ENCODE results near the gene TYROBP.
"Not testable (repeated sequence)": the region's sequence is repeated elsewhere in the genome, so short reads cannot be mapped to it uniquely, and the experiment has no call there.

TYROBP gene

DNA sequence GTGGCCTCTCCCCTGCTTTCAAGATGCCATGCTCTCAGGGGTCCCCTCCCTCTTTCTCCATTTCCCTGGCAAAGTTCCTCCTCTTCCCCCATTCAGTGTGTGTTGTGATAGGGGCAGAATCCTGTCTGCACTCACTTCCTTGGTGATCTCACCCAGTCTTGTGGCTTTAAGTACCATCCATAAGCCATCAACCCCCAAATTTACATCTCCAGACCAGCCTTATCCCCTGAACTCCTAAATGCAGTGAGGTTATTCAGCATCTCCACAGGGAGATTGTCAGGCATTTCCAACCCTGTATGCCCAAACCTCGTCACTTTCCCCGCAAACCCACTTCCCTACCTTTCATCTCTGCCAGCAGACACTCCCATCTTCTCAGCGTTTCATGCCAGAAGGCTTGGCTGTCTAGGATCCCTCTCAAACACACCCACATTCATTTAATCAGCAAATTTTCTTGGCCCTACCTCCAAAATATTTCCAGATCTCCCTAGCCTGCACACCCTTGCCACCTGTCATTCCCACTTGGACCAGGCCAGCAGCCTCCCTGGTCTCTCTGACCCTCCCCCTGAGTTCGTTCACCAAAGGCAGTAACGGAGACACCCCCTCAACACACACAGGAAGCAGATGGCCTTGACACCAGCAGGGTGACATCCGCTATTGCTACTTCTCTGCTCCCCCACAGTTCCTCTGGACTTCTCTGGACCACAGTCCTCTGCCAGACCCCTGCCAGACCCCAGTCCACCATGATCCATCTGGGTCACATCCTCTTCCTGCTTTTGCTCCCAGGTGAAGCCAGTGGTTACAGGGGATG lies 6.0 kb downstream of the TYROBP start, which contains the start of gene HCST:
TSS of gene HCST (plus strand) at position 676 of the 808 bp plus-strand sequence. CDS start at position 741, 65 bp downstream.
- DNase-seq (ENCODE audit: low read depth, low spot score) = no peak
- peak within 1 kb of the TSS; percentile 87 for H3K27ac ChIP-seq

DNA sequence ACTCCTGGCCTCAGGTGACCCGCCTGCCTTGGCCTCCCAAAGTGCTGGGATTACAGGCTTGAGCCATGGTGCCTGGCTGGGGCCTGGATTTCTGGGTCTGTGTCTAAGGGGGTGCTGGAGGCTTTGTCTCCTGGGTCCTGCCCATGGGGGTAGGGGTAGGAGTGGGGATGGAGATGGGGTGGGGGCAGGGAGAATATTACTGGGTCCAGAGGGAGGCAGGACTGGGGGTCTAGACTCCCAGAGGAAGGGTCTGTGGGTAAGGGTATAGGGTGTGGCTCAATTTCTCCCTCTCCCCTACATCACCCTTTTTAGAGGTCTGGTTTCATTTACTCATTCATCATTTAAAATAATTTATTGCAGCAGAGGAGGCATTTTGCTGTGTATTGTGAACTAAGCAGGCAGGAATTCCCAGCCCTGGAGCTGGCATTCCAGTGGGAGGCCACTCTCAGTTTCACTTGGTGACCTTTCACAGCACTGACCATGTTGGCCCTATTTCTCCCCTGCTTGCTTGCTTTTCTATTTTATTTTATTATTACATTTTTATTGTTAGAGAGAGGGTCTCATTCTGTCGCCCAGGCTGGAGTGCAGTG lies 6.9 kb downstream of the TYROBP start:
- no peak for DNase-seq (ENCODE audit: low read depth, low spot score)

DNA sequence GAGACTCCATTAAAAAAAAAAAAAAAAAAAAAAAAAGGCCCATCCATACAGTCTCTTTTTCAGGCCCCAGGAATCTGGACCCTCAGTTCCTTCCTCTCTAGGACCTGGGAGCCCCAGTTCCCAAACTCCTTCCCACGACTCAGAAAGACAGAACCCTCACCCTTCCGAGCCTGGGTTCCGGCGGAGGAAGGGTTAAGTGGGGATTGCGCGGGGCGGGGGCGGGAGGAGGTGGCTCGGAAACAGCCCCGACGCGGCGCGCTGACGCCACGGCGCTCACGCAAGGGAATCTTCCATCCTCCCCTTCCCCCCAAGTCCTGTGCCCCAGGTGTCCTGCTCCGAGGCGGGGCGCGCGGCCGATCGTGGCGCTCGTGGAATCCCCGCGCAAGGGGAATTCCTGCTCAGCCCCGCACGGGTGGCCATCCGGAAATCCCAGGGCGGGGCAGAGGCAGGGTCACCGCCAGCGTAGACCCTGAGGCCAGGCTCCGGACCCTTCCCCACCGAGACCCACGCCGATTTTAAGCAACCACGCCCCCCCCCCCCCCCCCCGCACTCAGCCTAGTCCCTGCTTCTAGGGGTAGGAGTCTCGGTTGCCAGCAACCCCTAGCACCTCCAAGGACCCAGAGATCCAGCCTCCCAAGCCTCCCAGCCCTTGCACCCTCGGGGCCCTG lies 8.4 kb downstream of the TYROBP start:
- H3K27ac ChIP-seq = peak overlapping the region; percentile 87
- DNase-seq (ENCODE audit: low read depth, low spot score) = no peak

More for the DNA sequence above, 6.9 kb downstream of the TYROBP start:
- H3K27ac ChIP-seq = peak overlapping the region; percentile 87

DNA sequence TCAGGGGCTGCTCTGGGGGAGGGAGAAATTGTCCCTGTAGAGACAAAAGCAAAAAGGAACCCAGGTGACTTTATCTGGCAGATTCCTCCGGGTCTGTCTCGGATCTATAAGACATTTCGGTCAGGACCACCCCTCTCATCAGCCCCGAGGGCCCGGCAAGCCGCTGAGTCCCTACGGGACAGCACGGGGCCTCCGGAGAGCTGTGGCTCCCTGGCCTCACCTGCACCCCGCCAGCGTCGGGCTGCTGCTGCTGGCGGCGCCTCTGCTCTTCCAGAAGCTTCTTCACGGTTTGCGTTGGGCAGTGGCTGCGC lies 9.6 kb downstream of the TYROBP start:
- H3K27ac ChIP-seq = peak overlapping the region; percentile 87
- DNase-seq (ENCODE audit: low read depth, low spot score) = no peak

DNA sequence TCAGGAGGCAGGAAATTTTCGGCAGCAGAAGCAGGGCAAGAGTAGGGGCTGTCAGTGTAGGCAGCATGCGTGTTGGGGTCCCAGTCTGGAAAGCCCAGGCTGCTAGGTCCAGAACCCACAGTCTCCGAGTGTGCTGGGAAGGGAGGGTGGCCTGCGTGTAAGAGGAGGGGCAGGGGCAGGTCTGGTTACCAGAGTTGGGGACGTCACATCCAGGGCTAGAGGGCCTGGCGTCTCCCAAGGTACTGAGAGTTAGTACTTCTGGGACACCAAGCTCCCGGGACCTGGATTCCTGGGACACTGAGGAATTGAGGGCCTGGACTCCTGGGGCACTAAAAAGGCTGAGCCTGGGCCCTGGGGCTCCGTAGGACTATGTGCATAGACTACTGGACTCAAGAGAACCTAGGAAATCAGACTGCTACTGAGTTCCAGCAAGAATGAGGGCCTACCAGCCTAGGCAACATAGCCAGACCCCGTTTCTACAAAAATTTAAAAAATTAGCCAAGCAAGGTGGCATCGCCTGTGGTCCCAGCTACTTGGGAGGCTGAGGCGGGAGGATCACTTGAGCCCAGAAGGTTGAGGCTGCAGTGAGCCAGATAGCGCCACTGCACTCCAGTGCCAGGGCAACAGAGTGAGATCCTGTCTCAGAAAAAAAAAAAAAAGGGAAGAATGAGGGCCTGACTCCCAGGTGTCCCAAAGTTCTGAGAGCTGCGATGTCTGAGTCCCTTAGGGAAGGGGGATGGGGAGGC lies 10.2 kb downstream of the TYROBP start:
- no peak for DNase-seq (ENCODE audit: low read depth, low spot score)
- peak overlapping the region; percentile 87 for H3K27ac ChIP-seq

DNA sequence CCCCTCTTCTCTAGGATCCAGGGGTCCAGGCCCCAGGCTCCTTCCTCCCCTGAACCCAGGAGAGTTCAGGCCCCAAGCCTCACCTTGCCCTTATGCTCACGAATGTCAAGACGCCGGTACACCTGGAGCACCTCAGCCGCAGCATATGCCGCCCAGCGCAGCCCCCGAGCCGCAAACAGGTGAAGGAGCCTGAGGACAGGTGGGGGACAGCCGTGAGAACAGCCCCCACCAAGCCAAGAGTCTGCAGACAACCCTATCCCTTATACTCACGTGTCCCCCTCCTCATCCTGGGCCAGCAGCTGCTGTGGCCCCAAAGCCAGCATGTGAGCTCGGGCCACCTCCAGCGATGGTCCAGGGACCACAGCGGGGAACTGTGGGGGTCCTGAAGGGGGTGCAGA lies 11.5 kb downstream of the TYROBP start:
- H3K27ac ChIP-seq = no peak overlapping the region
- DNase-seq (ENCODE audit: low read depth, low spot score) = no peak

DNA sequence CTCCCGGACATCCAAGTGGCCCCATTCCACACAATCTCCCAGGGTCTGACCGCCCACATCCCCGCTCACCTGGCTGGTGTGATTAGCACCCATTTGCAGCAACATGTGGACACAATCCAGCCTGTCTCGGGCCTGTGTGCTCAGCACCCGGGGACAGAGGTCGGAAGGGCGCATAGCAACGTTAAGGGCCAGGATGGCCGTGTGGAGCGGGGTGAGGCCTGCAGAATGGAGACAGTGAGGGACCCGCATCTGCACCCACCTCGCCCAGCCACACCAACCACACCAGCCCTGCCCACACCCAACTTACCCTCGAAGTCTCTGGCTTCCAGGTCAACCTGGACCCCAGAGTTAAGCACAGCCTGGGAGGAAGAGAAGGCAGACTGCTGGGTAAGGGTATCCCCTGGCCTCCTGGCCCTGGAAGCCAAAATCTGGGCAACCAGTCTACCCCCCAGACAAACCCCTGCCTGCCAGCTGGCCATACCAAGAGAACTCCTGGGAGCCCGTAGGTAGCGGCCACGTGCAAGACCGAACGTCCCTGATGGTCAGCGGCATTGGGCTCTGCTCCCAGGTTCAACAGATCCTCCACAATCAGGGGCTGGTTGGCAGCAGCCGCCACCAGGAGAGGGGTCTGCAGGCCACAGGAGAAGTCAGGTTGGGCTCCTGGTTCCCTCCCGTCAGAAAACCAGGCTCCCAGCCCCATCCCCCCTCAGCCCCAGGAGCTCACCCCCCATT lies 12.0 kb downstream of the TYROBP start:
- DNase-seq (ENCODE audit: low read depth, low spot score) = no peak
- no peak overlapping the region for H3K27ac ChIP-seq

DNA sequence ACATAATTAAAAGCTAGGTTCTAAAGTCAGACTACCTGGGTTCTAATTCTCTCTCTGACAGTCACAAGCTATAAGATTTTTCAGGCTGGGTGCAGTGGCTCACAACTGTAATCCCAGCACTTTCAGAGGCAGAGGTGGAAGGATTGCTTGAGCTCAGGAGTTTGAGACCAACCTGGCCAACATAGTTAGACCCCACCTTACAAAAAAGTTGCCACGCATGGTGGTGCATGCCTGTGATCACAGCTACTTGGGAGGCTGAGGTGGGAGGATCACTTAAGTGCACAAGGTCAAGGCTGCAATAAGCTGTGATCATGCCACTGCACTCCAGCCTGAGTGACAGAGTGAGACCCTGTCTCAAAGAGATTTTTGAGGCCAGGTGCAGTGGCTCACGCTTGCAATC lies 13.8 kb downstream of the TYROBP start:
- no peak overlapping the region for H3K27ac ChIP-seq
- no peak for DNase-seq (ENCODE audit: low read depth, low spot score)

DNA sequence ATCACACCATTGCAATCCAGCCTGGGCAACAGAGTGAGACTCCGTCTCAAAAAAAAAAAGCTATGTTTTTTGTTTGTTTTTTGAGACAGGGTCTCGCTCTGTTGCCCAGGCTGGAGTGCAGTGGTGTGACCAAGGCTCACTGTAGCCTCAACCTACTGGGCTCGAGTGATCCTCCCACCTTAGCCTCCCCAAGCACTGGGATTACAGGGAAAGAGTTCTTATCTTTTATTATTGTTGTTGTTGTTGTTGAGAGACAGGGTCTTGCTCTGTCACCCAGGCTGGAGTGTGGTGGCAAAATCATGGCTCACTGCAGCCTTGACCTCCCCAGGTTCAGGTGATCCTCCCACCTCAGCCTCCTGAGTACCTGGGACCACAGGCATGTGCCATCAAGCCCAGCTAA lies 16.3 kb downstream of the TYROBP start:
- not testable (repeated sequence) for DNase-seq (ENCODE audit: low read depth, low spot score); H3K27ac ChIP-seq

DNA sequence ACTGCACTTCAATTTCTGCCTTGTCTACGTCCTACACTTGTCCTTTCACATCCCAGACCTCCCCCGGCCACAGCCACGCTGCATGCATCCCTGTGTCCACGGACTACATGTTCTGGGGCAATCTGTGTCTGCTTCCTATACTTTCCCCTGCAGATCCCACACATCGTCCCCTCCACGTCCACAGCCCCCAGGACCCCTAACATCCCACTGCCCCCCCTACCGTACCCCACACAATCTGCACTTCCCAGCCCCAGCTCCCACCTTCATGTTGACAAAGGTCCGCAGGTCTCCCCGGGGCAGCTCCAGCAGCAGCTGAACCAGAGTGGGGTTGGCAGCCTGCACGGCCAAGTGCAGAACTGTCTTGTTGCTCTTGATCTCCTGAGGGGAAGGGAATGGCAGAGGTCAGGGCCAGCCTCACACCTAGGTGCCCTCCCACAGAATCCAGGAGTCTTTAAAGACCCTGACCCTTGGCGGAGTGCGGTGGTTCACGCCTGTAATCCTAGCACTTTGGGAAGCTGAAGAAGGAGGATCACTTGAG lies 17.9 kb downstream of the TYROBP start:
- DNase-seq (ENCODE audit: low read depth, low spot score) = no peak
- H3K27ac ChIP-seq = no peak overlapping the region

DNA sequence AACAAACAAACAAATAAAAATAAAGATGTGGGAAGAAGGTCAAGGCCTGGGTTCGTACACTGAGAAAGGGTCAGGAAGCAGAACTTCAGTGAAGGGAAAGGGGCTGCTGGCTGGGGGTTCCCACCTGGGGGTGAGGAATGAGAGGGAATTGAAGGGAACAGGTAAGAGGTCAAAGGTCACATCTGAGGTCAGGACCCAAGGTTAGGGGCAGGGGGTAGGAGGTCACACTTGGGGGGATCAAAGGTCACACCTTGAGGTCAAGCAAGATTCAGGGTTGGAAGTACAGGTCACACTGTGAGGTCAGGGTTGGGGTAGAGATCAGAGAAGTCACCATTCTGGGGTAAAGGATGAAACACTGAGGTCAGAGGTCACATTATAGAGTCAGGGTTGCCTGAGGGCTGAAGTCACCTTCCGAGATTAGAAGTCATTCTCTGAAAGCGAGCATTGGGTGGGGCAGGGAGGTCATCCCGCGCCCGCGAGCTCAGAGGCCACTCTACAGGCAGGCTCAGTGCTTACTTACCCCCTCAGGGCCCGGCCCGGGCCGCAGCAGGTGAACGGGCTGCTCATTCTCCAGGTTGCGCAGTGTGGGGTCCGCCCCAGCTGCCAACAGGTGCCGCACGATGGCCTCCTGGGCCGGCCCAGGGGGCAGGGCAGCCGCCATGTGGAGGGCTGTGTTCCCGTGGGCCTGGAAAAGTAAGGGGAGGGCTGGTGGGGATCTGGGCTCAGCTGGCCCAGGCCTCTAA lies 18.6 kb downstream of the TYROBP start:
- H3K27ac ChIP-seq = no peak overlapping the region

DNA sequence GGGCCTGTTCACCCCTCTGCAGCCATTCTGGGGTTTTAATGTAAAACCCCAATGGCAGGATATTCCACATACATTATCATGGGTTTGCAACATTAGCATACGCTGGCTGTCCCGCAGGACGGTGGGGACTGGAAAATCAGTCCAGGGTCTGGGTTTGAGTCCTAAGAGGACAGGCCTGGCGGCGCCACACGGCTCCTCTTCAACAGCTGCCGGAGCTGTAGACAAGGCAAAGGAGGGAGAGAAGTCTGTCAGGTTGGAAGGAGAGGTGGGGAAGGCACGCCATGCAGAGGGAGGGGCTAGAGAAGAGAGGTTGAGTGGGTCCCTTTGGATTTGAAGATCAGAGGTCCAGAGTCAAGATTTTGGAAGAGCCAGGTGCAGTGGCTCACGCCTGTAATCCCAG lies 19.7 kb downstream of the TYROBP start:
- H3K27ac ChIP-seq = no peak overlapping the region
- no peak for DNase-seq (ENCODE audit: low read depth, low spot score)

More for the DNA sequence above, 18.6 kb downstream of the TYROBP start:
- no peak for DNase-seq (ENCODE audit: low read depth, low spot score)

DNA sequence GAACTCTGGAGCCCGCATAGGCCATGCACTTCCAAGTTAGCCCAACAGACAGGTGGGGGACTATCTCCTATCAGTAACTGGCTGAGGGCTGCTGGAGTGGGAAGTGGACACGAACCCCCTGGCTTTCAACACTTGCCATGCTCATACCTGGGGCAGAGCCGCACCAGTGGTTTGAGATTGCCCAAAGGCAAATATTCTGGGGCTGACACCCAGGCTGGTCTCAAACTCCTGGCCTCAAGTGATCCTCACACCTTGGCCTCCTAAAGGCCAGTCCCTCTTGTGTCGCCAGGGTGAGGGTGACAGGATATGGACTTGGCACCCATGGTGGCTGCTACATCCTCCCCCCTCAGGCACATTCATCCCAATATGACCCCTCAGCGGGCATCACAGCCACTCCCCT lies 20.9 kb downstream of the TYROBP start:
- no peak for DNase-seq (ENCODE audit: low read depth, low spot score)
- H3K27ac ChIP-seq = no peak overlapping the region

DNA sequence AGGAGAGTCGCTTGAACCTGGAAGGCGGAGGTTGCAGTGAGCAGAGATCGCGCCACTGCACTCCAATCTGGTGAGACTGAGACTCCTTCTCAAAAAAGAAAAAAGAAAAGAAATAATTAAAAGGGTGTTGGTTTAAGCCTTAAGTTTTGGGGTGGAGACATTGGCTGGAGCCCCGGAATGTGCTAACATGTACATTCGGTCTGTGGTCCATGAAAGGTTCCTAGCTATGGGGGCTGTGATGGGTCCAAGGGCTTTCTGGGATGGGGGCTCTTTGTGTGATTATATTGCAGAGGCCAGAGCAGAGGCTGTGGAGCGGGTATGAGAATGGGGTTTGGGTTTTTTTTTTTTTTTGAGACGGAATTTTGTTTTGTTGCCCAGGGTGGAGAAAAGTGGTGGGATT lies 22.2 kb downstream of the TYROBP start:
- no peak for DNase-seq (ENCODE audit: low read depth, low spot score)
- H3K27ac ChIP-seq = no peak overlapping the region

DNA sequence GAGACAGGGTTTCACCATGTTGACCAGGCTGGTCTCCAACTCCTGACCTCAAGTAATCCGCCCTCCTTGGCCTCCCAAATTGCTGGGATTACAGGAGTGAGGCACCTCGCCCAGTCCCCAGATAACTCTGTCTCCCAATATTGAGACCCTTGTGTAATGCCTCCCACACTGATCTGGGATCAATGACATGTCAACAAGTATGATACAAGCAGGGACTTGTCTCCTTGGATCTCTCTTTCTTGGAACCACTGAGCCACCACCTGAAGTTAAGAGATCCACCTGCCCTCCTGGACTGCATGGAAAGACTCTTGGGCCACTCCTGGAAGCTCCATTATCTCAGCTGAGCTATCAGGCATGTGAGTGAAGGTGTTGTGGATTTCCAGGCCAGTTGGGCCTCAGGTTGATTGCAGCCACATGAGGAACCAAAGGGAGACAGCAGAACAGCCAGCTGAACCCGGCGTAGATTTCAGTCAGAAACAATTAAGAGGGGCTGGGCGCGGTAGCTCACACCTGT lies 22.8 kb downstream of the TYROBP start:
- no peak overlapping the region for H3K27ac ChIP-seq
- no peak for DNase-seq (ENCODE audit: low read depth, low spot score)

DNA sequence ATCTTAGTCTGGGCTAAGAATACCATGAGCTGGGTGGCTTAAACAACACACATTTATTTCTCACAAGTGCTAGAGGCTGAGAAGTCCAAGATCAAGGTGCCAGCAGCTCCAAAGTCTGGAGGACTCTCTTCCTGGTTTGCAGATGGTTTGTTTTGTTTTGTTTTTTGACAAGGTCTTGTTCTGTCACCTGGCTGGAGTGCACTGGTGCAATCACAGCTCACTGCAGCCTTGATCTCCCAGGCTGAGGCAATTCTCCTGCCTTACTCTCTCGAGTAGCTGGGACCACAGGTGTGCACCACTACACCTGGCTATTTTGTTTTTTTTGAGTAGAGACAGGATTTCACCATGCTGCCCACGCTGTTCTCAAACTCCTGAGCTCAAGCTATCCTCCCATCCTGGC lies 24.2 kb downstream of the TYROBP start:
- H3K27ac ChIP-seq = no peak overlapping the region

DNA sequence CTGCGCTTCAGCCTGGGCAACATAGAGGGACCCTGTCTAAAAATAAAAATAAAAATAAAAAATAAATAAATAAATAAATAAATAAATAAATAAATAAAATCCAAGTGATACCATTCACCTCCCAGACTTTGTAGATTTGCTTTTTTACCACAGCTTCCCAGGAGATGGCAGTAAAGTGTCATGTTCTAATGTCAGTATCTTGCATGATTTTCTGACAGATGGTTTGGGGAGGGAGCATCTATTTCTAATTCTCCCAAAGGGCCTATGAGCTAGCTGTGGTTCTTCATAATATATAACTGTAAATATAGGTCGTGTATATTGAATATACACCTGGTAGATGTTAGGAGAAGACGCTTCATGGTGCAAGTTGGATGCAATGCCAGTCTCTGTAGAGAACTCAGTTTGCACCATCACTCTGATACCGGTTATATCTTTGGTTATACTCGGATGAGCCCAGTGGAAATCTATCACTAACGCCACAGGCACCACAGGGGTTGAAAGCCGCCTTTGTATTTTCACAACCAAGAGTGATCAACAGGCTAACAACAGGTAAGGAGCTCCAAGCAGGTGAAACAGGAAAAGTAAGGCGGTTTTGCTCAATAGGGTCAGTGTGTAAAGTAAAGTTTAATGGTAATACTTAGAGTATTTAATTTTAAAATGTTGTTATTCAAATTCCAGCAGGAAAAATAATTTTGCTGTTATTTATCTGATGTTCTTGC lies 25.8 kb downstream of the TYROBP start:
- no peak overlapping the region for H3K27ac ChIP-seq
- DNase-seq (ENCODE audit: low read depth, low spot score) = peak; percentile 27

More for the DNA sequence above, 24.2 kb downstream of the TYROBP start:
- DNase-seq (ENCODE audit: low read depth, low spot score) = no peak

DNA sequence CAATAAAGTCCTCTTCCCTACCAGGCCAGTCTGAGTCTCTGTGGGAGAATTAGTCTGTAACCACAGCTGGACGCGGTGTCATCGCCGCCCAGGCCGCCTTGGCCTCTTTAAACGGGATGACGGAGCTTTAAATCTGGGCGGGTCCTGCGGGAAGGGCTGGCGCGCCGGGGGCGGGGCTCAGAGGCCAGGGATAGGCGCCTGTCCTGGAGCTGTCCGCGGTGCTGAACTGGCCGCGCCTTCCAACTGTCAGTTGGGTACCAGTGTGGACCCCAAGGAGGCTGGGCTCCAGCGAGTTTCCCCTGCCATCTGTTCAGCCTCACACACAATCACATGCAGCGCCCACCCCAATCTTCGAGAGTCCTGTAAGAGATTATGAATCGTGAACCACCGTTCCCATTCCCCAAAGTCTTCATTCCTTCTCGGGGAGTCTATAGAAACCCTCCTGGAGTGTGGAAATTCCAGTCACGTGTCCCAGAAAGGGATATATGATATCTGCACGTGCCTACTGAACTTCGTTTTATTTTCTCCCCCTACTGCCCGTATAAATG lies 28.3 kb downstream of the TYROBP start:
- no peak overlapping the region for H3K27ac ChIP-seq
- peak; percentile 59 for DNase-seq (ENCODE audit: low read depth, low spot score)
